DMS79 treated with DMSO at 0.1 percent for 48 hours (cell line): Measurements from ENCODE around the gene UCHL5.
"Not testable (repeated sequence)": the region's sequence is repeated elsewhere in the genome, so short reads cannot be mapped to it uniquely, and the experiment has no call there.

ENCODE experiments used
- DNase-seq: peaks from one replicate; lab custom pipeline; 2025; lab: John Stamatoyannopoulos, UW

UCHL5 gene

DNA sequence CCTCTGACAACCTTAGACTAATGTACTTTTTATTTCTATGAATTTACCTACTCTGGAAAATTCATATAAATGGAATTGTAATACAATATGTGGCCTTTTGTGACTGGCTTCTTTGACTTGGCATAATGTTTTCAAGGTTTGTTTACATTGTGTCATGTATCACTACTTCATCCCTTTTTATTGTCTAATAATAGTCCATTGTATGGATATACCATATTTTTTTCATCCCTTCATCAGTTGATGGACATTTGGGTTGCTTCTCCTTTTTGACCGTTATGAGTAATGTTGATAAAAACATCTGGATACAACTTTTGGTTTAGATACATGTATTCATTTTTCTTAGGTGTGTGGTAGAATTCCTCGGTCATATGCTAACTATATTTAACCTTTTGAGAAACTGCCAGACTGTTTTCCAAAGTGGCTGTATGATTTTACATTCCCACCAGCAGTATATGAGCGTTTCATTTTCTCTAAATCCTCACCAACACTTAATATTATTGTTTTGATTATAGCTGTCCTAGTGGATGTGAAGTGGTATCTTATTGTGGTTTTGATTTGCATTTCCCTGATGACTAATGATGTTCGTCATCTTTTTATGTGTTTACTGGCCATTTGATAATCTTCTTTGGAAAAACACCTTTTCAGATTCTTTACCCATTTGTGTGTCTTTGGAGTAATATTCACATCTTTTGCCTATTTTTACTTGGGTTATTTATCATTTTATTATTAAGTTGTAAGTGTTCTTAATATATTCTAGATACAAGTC is 3.7 kb upstream of the UCHL5 start:
- DNase-seq = no peak

DNA sequence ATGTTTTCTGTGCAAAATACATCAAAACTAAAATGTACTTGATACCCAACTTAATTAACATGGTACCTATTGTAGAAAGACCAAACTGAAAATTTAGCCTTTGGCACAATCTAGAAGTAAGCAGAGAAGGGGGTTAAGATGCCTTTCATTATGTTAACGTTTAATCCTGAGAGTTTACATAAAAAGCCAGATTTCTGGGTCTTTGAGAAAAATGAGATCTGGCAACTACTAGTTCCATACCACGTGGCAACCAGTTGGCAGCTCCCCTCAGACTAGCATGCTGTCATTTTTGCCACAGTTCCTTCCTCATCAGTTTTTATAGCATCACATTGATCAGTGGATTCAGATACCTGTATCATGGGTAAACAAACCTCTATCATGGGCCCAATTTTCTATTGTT is 1.8 kb upstream of the UCHL5 start:
- DNase-seq = no peak

DNA sequence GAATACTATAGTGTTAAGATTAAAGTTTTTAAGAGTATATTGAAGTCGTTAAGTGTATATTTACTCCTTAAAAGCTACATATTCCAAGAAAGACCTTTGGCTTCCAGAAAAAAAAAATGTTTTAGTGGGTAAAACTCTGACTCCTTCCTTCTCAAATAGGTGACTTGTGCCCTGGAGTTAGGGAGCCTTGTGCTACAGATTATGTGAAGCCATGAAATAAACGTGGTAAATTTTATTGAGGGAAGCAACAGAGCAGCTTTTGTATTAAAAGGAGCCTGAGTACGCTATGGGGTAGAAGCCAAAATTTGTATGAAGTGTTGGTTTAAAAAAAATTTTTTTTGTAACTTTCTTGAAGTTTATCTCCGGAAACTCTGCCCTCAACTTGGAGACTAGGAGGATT is 1.2 kb upstream of the UCHL5 start:
- DNase-seq = peak; percentile 12

DNA sequence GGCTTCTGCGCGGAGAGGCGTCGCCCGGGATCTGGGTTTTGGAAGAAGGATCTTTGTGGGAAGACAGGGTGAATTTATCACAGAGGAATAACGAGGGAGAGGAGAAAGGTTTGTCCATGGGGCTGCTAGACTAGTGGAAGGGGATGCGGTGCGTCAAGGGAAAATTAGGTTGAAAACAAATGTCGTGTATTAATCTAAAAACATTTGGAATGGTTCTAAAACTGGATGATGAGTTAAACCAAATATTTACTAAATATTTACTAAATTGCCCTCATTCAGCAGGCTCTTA is 899 bp upstream of the UCHL5 start:
- no peak for DNase-seq

DNA sequence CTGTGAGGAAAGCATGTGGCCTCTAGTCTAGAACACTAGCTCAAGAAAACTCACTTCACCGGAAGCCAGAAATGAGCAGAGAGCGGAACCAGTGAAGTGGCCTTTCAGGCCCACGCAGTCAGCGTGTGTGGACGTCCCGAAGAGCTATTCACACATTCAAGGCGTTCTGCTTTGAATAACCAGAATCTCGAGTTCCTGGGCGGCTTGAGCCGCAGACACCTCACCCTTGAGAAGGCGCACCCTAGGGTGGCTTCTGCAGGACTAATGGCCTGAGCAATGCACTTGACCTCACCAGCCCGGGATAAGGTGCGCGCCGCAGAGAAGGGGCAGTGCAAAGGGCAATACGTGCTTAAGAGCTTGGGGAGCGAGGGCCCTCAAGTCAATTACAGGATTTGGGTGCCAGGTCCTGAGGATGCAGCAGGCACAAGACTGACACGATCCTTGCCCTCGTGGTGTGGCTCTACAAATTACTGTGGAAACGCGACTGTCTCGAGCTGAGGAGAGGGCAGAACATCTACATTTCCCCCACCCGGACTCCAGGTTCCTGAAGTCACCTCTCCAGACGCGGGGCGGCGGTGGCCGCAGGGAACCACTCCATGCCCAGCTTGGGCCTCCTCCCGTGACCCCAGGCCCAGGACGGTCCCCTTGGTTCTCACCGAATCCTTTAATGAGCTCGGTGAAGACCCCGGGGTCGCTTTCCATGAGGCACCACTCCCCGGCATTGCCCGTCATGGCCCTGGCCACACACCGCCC is 455 bp downstream of the UCHL5 start:
- peak; percentile 64 for DNase-seq

DNA sequence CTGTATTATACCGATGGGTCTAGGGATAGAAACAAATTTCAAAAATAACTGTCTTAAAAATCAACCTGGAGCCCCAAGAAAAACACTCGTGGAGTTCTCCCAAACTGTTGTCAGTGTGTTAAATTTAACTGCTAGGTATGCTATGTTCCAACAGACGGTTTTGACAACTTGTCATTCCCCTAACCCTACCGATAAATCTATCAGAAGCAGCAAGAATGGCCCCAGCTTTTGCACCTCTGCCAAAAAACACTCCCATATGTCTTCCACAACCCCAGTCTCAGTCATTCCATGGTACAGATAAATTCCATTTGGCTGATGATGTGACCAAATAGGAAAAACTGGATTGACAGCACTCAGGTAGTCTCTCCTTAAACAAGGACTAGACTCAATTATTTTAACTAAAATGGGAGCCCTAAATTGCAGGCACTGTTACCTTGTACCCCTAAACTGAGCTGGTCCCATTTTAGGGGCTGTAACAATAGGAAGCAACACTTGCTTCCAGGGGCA is 4.9 kb downstream of the UCHL5 start:
- DNase-seq = no peak

DNA sequence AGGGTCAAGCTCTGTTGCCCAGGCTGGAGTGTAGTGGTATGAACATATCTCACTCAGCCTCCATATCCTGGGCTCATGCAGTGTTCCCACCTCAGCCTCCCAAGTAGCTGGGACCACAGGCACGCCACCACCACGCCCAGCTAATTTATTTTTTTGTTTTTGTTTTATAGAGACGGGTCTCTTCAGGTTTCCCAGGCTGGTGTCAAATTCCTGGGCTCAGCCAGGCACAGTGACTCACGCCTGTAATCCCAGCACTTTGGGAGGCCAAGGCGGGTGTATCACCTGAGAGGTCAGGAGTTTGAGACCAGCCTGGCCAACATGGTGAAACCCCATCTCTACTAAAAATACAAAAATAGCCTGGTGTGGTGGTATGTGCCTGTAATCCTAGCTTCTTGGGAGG is 10.2 kb downstream of the UCHL5 start:
- DNase-seq = not testable (repeated sequence)

DNA sequence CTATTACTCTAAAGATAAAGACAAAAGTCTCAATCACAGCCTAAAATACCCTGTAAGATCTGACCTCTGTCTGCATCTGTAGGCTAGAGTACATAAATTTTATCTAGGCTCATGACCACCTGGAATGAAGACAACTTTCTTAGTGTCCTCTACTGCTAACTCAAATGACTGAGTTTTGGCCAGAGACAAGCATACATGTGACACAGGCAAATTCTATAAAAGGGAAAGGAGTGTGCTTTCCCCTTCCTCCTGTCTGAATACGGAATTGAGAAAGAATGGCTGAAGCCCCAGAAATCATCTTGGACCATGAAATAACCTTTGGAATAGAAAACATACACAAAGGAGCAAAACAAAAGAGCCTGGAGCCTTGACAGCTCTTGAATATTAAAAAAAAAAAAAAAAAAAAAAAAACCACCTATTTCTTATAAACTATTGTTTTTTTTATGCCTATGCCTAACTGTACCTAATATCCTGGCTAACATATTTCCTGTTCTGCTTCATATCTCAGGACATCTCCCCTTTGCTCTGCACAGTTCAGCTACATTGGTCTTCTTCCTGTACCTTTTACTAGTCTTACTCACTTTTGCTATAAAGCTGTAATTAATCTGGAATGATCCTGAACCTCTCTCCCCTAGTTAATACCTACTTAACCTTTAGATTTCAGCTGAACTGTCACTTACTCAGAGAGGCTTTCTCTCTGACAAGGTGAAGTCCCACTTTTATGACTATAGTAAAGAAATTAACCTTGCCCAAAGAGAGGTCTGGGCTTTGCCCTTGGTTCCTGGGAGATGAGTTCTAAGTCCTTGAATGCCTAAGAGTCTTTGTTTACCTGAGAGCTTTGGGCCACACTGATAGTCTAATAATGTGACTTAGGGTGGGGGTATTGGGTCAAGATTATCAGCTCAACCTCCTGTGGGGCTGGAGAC is 16.1 kb downstream of the UCHL5 start:
- no peak for DNase-seq

DNA sequence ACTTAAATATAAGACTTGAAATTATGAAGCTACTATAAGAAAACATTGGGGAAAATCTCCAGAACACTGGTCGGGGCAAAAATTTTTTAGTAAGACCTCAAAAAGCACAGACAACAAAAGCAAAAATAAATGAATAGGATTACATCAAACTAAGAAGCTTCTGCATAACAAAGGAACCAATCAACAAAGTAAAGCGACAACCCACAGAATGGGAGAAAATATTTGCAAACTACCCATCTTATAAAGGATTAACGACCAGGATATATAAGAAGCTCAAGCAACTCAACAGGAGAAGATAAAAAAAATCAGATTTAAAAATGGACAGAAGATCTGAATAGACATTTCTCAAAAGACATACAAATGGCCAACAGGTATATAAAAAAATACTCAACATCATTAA is 19.1 kb downstream of the UCHL5 start:
- DNase-seq = no peak

DNA sequence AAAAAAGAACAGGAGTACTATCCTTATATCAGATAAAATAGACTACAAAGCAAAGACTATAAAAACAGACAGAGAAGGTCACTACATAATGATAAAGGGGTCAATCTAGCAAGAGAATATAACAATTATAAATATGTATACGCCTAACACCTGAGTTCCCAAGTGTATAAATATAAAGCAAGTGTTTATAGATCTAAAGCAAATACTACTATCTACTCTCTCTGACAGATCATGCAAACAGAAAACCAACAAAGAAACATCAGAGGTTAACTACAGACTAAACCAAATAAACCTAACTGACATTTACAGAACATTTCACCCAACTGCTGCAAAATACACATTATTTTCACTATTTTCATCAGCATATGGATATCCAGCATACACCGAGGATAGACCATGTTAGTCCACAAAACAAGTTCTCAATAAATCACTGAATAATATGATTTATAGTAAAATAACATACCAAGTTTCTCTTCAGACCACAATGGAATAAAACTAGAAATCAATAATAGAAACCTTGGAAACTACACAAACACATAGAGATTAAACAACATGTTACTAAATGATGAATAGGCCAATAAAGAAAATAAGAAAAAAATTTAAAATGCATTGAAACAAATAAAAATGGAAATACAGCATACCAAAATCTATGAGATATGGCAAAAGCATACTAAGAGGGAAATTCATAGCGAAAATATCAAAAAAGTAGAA is 22.7 kb downstream of the UCHL5 start:
- DNase-seq = no peak

DNA sequence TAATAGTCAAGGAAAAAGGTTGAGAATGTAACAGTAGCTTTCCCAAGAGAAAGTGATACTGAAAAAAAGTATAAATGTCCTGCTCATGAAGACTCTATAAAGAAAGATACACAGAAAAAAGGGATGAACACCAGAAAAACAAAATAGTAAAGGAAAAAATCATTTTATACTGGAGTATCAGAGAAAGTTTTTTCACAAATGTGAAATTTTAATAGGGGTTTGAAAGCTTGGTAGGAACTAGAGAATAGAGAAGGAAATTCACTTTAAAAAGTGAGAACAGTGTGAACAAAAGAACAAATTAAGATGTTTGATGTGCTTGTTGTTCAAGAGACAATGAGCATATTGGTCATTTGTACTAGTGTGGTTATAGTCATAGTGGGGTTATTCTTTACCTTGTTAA is 25.6 kb downstream of the UCHL5 start:
- DNase-seq = no peak

DNA sequence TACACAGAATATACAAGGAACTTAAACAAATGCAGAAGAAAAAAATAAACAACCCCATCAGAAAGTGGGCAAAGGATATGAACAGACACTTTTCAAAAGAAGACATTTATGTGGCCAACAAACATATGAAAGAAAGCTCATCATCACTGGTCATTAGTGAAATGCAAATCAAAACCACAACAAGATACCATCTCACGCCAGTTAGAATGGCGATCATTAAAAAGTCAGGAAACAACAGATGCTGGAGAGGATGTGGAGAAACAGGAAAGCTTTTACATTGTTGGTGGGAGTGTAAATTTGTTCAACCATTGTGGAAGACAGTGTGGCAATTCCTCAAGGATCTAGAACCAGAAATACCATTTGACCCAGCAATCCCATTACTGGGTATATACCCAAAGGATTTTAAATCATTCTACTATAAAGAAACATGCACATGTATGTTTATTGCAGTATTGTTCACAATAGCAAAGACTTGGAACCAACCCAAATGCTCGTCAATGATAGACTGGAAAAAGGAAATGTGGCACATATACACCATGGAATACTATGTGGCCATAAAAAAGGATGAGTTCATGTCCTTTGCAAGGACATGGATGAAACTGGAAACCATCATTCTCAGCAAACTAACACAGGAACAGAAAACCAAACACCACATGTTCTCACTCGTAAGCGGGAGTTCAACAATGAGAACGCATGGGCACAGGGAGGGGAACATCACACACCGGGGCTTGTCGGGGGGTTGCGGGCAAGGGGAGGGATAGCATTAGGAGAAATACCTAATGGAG is 26.3 kb downstream of the UCHL5 start:
- DNase-seq = not testable (repeated sequence)

DNA sequence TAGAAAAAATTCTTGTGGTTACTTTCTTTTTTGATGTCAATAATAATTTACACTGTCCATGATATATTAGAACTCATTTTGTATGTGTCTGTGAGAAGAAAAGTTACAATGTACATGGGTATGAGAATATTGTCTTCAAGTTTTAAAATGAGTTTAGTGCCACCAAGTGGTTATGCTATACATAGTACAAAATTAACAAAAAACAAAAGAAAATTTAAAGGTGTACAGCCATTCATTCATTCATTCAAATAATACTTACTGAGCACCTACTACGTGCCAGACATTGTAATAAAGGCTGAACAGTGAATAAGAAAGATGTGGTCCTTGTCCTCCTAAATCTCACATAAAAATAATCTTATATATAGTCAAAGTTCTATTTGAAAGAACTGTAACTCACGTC is 27.7 kb downstream of the UCHL5 start:
- DNase-seq = no peak

DNA sequence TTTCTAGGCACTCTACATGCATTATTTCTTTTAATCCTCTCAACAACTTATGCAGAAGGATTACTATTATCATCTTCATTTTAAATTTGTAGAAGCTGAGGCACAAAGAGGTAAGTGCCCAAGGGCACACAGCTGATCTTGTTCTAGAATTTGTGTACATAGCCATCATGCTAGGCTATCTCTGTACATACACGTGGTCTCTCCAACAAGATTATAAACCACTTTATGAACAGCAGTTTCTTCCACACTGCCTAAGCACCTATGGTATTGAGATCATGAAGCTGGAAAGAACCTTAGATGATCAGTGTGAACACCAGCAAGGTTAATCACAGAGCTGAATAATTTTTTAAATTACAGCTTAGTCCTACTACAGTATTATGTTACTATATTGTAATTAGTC is 28.9 kb downstream of the UCHL5 start:
- DNase-seq = no peak

DNA sequence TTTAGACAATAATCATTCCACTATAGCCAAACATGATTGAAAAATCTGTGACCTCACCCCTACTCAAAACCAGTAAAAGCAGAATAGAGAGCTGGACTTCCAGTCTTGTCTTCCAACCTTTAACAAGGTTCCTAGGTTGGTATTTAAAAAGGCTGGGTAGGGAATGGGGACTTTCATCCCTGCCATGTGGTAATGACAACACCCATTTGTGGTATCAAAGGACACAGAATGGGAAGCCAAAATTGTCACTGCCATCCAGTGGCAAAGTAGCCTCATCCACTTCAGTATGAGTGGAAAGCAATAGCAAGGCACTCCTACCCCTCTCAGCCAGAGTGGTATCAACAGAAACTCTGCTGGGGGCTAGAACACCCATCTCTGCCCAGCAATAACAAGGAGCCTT is 33.9 kb downstream of the UCHL5 start:
- DNase-seq = no peak

DNA sequence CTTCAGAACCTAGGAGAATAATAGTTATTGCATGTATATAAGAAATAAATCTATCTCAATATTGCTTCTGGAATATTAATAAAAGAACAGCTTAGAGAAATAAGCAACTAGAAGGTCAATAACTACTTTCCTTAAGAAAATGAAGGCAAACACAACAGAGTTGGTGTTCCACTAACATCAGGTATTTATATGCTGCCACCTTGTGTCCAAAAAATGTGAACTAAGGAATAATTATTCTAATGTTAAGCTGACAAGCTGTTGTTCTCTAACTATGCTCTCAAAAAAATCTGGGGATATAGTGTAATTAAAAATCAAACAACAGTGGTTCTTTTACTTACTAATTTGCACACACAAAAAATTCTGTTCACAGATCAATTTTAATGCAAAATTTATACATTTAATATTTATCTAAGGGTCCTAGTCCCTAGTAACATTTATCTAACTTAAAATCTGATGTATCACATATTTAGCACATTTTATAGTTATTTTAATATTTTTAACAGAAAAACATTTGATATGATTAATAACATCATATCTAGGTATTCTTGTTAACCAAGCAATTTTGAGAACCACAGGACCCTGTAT is 39.6 kb downstream of the UCHL5 start:
- no peak for DNase-seq

DNA sequence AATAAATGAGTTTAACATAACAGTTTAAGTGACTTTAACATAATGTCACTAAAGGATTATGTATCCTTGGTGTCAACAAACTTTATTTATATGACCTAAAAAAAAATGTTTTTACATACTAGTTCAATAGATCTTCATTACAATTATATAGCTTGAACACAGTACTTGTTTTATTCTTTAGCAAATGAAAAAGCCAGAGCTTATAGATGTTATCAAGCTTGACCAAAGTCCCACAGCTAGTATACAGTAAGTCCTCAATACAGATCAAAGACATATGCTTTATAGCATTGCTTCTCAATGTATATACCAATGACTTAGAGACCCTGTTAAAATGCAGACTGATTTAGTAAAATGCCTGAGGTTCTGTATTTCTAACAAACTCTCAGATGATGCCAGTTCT is 42.4 kb downstream of the UCHL5 start:
- no peak for DNase-seq

DNA sequence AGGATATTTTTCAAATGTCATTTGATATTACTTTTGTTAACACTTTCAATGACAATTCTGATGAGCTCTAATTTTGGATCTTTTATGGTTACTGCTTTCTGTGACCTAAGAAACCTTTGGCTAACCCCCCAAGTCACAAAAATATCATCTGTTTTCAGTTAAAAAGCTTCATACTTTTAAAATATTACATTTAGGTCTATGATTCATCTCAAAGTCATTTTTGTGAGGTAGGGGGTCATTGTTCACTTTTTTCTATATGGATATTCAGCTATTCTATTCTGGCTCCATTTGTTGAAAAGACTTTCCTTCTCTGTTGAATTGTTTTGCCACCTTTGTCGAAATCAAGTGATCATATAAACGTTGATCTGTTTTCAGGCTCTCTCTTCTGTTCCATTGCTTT is 44.8 kb downstream of the UCHL5 start:
- DNase-seq = no peak

DNA sequence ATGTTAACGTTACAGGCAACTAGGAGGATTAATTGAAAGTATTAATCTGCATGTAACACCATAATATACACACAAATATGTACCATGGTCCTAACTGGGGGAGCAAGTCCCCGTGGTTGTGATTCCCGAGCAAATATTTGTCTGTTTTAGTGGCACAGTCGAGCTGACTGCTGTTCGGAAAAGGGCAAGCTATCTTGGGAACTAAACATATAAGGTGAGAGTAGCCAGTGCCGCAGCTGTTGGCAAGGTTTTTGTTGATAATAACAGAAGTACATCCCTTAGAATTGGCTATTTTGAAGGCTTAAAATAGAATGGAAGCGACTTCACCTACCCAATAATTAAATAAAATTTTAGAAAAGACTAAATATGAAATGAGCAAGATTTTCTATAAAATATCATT is 45.5 kb downstream of the UCHL5 start:
- DNase-seq = no peak

DNA sequence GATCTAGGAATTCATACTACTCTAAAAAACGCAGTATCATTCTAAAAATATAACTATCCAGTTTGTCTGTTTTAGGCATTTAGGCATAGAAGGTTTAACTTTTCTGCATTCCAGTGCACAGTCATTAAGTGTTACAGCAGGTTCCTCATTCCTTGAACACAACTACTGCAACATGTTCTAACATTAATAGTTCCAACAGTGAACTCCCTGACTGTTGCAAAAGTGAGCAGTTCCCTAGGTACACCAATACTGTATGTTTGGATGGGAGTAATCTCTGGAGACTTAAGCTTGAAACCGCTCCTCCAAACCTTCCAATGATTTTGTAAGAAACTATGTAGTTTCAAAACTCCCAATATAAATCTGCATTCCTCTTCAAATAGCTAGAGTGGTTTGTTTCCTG is 46.2 kb downstream of the UCHL5 start:
- no peak for DNase-seq

DNA sequence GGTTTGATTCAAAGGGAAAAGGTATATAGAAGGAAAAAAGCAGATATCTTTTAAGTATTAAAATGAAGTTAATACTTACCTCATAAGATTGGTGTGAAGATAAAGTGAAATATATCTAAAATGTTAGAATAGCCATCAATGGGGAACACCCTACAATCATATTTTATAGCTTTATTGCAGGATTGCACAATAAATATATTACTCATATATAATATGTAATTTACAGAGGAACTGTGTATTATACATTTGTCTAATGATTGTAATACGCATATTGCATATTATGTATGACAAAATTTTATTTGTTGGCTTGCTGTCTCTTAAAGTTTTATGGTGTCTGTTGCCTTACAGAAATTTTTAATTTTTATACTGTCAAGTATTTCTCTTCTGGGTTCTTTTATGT is 47.8 kb downstream of the UCHL5 start:
- DNase-seq = no peak
